ENCODE results near the gene AAR2.

DNA sequence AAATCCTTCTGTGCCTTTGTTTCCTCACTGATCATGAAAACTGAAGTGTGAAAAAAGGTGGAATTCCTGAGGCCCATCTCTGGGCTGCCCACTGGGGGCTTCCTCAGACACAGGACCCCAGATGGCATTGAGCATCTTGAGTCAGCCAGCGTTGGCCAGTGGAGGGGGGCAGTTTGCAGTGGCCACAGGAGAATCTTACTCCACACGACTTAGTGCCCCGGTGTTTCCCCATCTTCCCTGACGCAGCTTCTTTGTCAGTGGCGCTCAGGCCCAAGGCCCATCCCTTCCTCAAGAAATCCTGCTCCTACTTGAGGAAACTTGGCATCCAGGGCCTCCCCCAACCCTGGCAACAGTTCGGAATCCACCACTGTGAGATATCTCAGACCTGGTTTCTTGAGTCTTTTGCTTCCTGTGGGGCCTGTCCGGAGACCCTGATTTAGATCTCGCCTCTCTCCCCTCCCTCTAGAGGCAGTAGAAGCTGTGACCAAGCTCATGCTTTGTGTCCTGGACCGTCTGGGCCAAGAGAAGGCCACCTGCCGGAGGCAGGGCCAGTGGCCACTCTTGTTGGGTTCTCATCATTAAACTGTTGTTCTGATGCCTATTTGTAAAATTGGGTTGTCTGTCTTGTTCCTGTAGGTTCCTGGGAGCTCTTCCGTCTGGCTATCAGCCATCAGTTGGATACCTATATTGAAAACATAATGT lies 49.6 kb downstream of the AAR2 start:
- TF ChIP-seq, protein P1, sequence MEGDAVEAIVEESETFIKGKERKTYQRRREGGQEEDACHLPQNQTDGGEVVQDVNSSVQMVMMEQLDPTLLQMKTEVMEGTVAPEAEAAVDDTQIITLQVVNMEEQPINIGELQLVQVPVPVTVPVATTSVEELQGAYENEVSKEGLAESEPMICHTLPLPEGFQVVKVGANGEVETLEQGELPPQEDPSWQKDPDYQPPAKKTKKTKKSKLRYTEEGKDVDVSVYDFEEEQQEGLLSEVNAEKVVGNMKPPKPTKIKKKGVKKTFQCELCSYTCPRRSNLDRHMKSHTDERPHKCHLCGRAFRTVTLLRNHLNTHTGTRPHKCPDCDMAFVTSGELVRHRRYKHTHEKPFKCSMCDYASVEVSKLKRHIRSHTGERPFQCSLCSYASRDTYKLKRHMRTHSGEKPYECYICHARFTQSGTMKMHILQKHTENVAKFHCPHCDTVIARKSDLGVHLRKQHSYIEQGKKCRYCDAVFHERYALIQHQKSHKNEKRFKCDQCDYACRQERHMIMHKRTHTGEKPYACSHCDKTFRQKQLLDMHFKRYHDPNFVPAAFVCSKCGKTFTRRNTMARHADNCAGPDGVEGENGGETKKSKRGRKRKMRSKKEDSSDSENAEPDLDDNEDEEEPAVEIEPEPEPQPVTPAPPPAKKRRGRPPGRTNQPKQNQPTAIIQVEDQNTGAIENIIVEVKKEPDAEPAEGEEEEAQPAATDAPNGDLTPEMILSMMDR (IDR thresholded peaks at IDR 0.05) = no peak
- no peak for TF ChIP-seq ZFX (IDR thresholded peaks at IDR 0.05; ENCODE audit: borderline replicate concordance)
